ENCODE data around the gene XPNPEP2. TPM values are rescaled to one million over a fixed set of nuclear protein-coding genes. Genes with fewer than 3 reads are reported as not detected.

Gene XPNPEP2
- total RNA-seq, 6 experiments from 2014 or later = 2.9 to 30.7 (median 16.5) TPM

GRCh38 chrX:129754056-129755024, 15.6 kb downstream of the XPNPEP2 start:
- intact Hi-C loops (cut with DNase I) = no loop called here
- ATAC-seq (no peak), DNase-seq (no peak)
- Histone ChIP-seq H3K4me1 (no peaks in the 10 kb centered on the region), H3K27me3 (no peaks in the 10 kb centered on the region), H3K36me3 (no peaks in the 10 kb centered on the region), H3K9me3 (no peaks in the 10 kb centered on the region), H3K27ac (no peak overlapping the region), H3K4me3 (no peak overlapping the region)
- WGBS (ENCODE audit: insufficient coverage, low coverage, low lambda C conversion rate, missing lambda C conversion rate) = 28% methylated on average over 11 of the region's 22 CpGs
- TF ChIP-seq, protein P1, sequence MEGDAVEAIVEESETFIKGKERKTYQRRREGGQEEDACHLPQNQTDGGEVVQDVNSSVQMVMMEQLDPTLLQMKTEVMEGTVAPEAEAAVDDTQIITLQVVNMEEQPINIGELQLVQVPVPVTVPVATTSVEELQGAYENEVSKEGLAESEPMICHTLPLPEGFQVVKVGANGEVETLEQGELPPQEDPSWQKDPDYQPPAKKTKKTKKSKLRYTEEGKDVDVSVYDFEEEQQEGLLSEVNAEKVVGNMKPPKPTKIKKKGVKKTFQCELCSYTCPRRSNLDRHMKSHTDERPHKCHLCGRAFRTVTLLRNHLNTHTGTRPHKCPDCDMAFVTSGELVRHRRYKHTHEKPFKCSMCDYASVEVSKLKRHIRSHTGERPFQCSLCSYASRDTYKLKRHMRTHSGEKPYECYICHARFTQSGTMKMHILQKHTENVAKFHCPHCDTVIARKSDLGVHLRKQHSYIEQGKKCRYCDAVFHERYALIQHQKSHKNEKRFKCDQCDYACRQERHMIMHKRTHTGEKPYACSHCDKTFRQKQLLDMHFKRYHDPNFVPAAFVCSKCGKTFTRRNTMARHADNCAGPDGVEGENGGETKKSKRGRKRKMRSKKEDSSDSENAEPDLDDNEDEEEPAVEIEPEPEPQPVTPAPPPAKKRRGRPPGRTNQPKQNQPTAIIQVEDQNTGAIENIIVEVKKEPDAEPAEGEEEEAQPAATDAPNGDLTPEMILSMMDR (IDR thresholded peaks at IDR 0.05) = peak in 2 of 4 donors; percentile 7 to 10
- TF ChIP-seq POLR2A (IDR thresholded peaks at IDR 0.05) = no peak

- 57% methylated on average over 8 of the region's 18 CpGs for WGBS (ENCODE audit: insufficient coverage, low coverage, low lambda C conversion rate, missing lambda C conversion rate)
- Histone ChIP-seq H3K9me3 (no peaks in the 10 kb centered on the region), H3K4me1 (no peaks in the 10 kb centered on the region), H3K27me3 (no peaks in the 10 kb centered on the region), H3K27ac (no peak overlapping the region), H3K36me3 (no peaks in the 10 kb centered on the region), H3K4me3 (no peak overlapping the region)
- intact Hi-C loops (cut with DNase I) = no loop called here
- no peak for TF ChIP-seq POLR2A (IDR thresholded peaks at IDR 0.05)
- TF ChIP-seq, protein P1 (IDR thresholded peaks at IDR 0.05) = no peak
- DNase-seq (no peak), ATAC-seq (peak; percentile 18 to 57 (median 26))
Observed at GRCh38 chrX:129755779-129756650, 17.2 kb downstream of the XPNPEP2 start.

DNA sequence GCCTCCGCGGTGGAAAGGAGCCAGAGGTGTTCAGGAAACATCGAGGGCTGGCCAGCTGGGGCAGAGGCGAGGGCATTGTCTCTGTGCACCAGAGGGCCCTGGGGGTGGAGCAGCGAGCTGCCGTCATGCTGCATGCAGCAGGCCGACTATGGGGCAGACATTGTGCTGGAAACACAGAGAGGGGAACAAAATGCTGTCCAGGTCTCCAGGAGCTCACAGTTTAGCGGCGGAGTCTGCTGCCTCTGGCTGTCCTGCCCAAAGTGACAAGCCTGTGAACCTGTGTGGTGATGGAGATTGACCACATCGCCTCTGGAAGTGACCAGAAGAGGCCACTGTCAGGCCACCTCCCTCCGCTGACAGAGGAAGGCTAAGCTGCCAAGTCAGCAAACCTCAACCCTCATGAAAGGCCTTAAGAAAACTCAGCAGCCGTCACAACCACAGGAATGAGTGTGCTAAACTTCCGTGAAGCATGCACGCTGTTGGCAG, 20.8 kb downstream of the XPNPEP2 start:
- Histone ChIP-seq H3K27me3 (no peaks in the 10 kb centered on the region), H3K36me3 (no peaks in the 10 kb centered on the region), H3K4me3 (no peak overlapping the region), H3K27ac (no peak overlapping the region), H3K4me1 (no peaks in the 10 kb centered on the region), H3K9me3 (no peaks in the 10 kb centered on the region)
- WGBS (ENCODE audit: insufficient coverage, low coverage, low lambda C conversion rate, missing lambda C conversion rate) = 23% methylated on average over 6 of the region's 14 CpGs
- DNase-seq (peak; percentile 52 to 60 (median 53)), ATAC-seq (peak; percentile 68 to 85 (median 82))
- intact Hi-C loops (cut with DNase I) = no loop called here
- no peak for TF ChIP-seq POLR2A (IDR thresholded peaks at IDR 0.05)
- TF ChIP-seq, protein P1 (IDR thresholded peaks at IDR 0.05) = peak in 3 of 4 donors; percentile 11 to 15 (median 13)

DNA sequence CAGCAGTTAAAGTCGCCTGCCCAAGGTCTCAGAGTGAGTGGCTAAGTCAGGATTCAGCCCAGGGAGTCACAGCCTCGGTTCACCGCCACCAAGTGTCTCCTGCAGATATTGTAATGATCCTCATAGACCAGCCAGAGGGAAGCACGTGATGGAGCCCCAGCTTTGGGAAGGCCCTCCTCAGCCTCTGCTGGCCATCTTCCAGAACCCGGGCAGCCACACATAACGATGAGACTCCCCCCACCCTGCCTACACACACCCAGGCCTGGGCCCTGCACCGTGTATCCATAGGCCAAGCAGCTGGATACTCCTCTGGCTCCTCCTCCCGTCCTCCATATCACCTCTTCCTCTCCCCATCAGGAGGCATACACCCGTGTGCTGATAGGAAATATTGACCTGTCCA, 21.4 kb downstream of the XPNPEP2 start:
- Histone ChIP-seq H3K4me1 (no peaks in the 10 kb centered on the region), H3K9me3 (no peaks in the 10 kb centered on the region), H3K27me3 (no peaks in the 10 kb centered on the region), H3K27ac (no peak overlapping the region), H3K36me3 (no peaks in the 10 kb centered on the region), H3K4me3 (no peak overlapping the region)
- intact Hi-C loops (cut with DNase I) = no loop called here
- TF ChIP-seq, protein P1 (IDR thresholded peaks at IDR 0.05) = no peak
- no peak for TF ChIP-seq POLR2A (IDR thresholded peaks at IDR 0.05)
- peak in 1 of 4 donors; percentile 5 for ATAC-seq
- 48% methylated on average over 3 of the region's 9 CpGs for WGBS (ENCODE audit: insufficient coverage, low coverage, low lambda C conversion rate, missing lambda C conversion rate)
- DNase-seq = peak in 1 of 3 donors; percentile 40
